ENCODE results near the gene STRN. TPM values are rescaled to one million over a fixed set of nuclear protein-coding genes. Genes with fewer than 3 reads are reported as not detected.
"Not testable (repeated sequence)": the region's sequence is repeated elsewhere in the genome, so short reads cannot be mapped to it uniquely, and the experiment has no call there.

Gene STRN
- total RNA-seq, 6 donors from 2014 or later = 14.0 to 36.4 (median 21.7) TPM

DNA sequence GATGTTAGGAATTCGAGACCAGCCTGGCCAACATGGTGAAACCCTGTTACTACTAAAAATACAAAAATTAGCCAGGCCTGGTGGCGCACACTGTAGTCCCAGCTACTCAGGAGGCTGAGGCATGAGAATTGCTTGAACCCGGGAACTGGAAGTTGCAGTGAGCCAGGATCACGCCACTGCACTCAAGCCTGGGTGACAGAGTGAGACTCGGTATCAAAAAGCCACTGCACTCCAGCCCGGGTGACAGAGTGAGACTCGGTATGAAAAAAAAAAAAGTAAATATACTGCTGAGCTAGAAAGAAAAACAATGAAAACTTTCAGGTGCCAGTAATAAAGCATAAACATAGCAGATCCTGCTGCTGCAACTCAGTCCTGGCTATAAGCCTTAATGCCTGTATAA, 73.5 kb downstream of the STRN start:
- no peaks in the 10 kb centered on the region for H3K9me3 ChIP-seq
- DNase-seq (no peak), ATAC-seq (ENCODE audit: low FRiP score in 2 of 2) (no peak)
- no peaks in the 10 kb centered on the region for H3K27me3 ChIP-seq
- peaks cover 0 to 3% (median 0%) of the 10 kb centered on the region in 4 donors for H3K4me1 ChIP-seq
- TF ChIP-seq POLR2A (IDR thresholded peaks at IDR 0.05) (no peak), POLR2AphosphoS5 (IDR thresholded peaks at IDR 0.05) (no peak), EP300 (IDR thresholded peaks at IDR 0.05) (no peak), CTCF (IDR thresholded peaks at IDR 0.05) (no peak)
- WGBS, 2 donors = 81 to 87% methylated on average over 7 of the region's 7 CpGs
- no peak overlapping the region for H3K4me3 ChIP-seq
- no peak overlapping the region for H3K27ac ChIP-seq
- H3K36me3 ChIP-seq = peaks cover 0 to 20% (median 0%) of the 10 kb centered on the region in 4 donors

GRCh38 chr2:36889795-36890194, 76.5 kb downstream of the STRN start:
- Histone ChIP-seq H3K36me3 (peaks cover 0 to 33% (median 4%) of the 10 kb centered on the region in 4 donors), H3K27ac (no peak overlapping the region), H3K4me3 (no peak overlapping the region), H3K4me1 (peaks cover 0 to 3% (median 0%) of the 10 kb centered on the region in 4 donors), H3K9me3 (no peaks in the 10 kb centered on the region), H3K27me3 (no peaks in the 10 kb centered on the region)
- no peak for TF ChIP-seq EP300 (IDR thresholded peaks at IDR 0.05)
- TF ChIP-seq POLR2A (IDR thresholded peaks at IDR 0.05) = no peak
- TF ChIP-seq POLR2AphosphoS5 (IDR thresholded peaks at IDR 0.05) = no peak
- no peak for TF ChIP-seq CTCF (IDR thresholded peaks at IDR 0.05)
- ATAC-seq (ENCODE audit: low FRiP score in 2 of 2) = peak in 1 of 2 donors; percentile 56
- DNase-seq = no peak
- 65 to 78% methylated on average over 4 of the region's 4 CpGs for WGBS, 2 donors

- peaks cover 3 to 39% (median 15%) of the 10 kb centered on the region in 4 donors for H3K36me3 ChIP-seq
- not testable (repeated sequence) for H3K9me3 ChIP-seq; H3K27ac ChIP-seq; H3K4me1 ChIP-seq; DNase-seq; H3K4me3 ChIP-seq; H3K27me3 ChIP-seq; ATAC-seq (ENCODE audit: low FRiP score in 2 of 2)
- WGBS, 2 donors = 95 to 99% methylated on average over 9 of the region's 9 CpGs
Measured at GRCh38 chr2:36887095-36887494, 79.2 kb downstream of the STRN start.

GRCh38 chr2:36886664-36887063, 79.7 kb downstream of the STRN start:
- H3K27ac ChIP-seq = no peak overlapping the region
- ATAC-seq (ENCODE audit: low FRiP score in 2 of 2) (no peak), DNase-seq (no peak)
- H3K36me3 ChIP-seq = peaks cover 3 to 37% (median 15%) of the 10 kb centered on the region in 4 donors
- H3K4me3 ChIP-seq = no peak overlapping the region
- peaks cover 0 to 3% (median 0%) of the 10 kb centered on the region in 4 donors for H3K4me1 ChIP-seq
- TF ChIP-seq POLR2A (IDR thresholded peaks at IDR 0.05) (no peak), POLR2AphosphoS5 (IDR thresholded peaks at IDR 0.05) (no peak), EP300 (IDR thresholded peaks at IDR 0.05) (no peak), CTCF (IDR thresholded peaks at IDR 0.05) (no peak)
- 93 to 100% methylated on average over 1 of the region's 1 CpG for WGBS, 2 donors
- H3K27me3 ChIP-seq = no peaks in the 10 kb centered on the region
- H3K9me3 ChIP-seq = no peaks in the 10 kb centered on the region

- H3K27me3 ChIP-seq = no peaks in the 10 kb centered on the region
- ATAC-seq (ENCODE audit: low FRiP score in 2 of 2) = no peak
- no peak overlapping the region for H3K4me3 ChIP-seq
- DNase-seq = no peak
- 93 to 94% methylated on average over 3 of the region's 3 CpGs for WGBS, 2 donors
- H3K27ac ChIP-seq = no peak overlapping the region
- H3K9me3 ChIP-seq = no peaks in the 10 kb centered on the region
- peaks cover 5 to 44% (median 15%) of the 10 kb centered on the region in 4 donors for H3K36me3 ChIP-seq
- peaks cover 0 to 3% (median 0%) of the 10 kb centered on the region in 4 donors for H3K4me1 ChIP-seq
- TF ChIP-seq CTCF (IDR thresholded peaks at IDR 0.05) (no peak), EP300 (IDR thresholded peaks at IDR 0.05) (no peak), POLR2AphosphoS5 (IDR thresholded peaks at IDR 0.05) (no peak), POLR2A (IDR thresholded peaks at IDR 0.05) (no peak)
Measured at GRCh38 chr2:36885605-36886004, 80.7 kb downstream of the STRN start.

All from upper lobe of left lung (tissue), 6 donors.